Ureter (tissue), 1 donor: ENCODE measurements around the gene COA3. TPM values are rescaled to one million over a fixed set of nuclear protein-coding genes. Genes with fewer than 3 reads are reported as not detected.
A peak's percentile ranks its signal among the peaks of the same experiment; 100 is the strongest.
"Not testable (repeated sequence)": the region's sequence is repeated elsewhere in the genome, so short reads cannot be mapped to it uniquely, and the experiment has no call there.

Source experiments
- DNase-seq: peaks from one replicate; pipeline ENCODE4 v3.0.0-alpha.2; 2020; ENCODE audit warnings: low spot score
- total RNA-seq: library from RNA; stranded (reverse); gene quantifications from one replicate; pipeline ENCODE4 v1.2.4, GENCODE V29; 2023
- donor health status: DM: yes; HTN: yes; CAD: no.

Gene COA3
- total RNA-seq, 1 donor from 2014 or later, result 80.4 TPM

GRCh38 chr17:42782166-42783061, 16.1 kb downstream of the COA3 start:
- DNase-seq, result no peak

GRCh38 chr17:42781639-42782165, 16.8 kb downstream of the COA3 start:
- DNase-seq, result no peak

GRCh38 chr17:42780851-42781638, 17.5 kb downstream of the COA3 start:
- no peak for DNase-seq

GRCh38 chr17:42779936-42780850, 18.3 kb downstream of the COA3 start, which contains the start of gene WNK4:
WNK4 (plus strand) TSS chr17:42780610; CDS start chr17:42780699, 89 bp downstream.
- DNase-seq, result no peak

- no peak for DNase-seq
These were observed 19.1 kb downstream of the COA3 start for GRCh38 chr17:42779304-42779935.

GRCh38 chr17:42778570-42778969, 19.9 kb downstream of the COA3 start:
- no peak for DNase-seq

- DNase-seq, result no peak
These were observed 22.9 kb downstream of the COA3 start for GRCh38 chr17:42775534-42776098.

GRCh38 chr17:42774066-42774745, 24.3 kb downstream of the COA3 start:
- no peak for DNase-seq

GRCh38 chr17:42773290-42774035, 25.0 kb downstream of the COA3 start, which contains the start of gene VPS25:
VPS25 (plus strand) TSS chr17:42773449; CDS start chr17:42773476, 27 bp downstream.
- DNase-seq, result peak; percentile 81

- no peak for DNase-seq
These were observed 25.6 kb downstream of the COA3 start for GRCh38 chr17:42772945-42773289.

GRCh38 chr17:42769964-42770363, 28.5 kb downstream of the COA3 start:
- DNase-seq, result not testable (repeated sequence)

GRCh38 chr17:42768006-42768405, 30.5 kb downstream of the COA3 start:
- DNase-seq, result not testable (repeated sequence)

- no peak for DNase-seq
These were observed 31.0 kb downstream of the COA3 start for GRCh38 chr17:42767512-42767911.

GRCh38 chr17:42766124-42766523, 32.4 kb downstream of the COA3 start:
- no peak for DNase-seq

- DNase-seq, result no peak
These were observed 36.9 kb downstream of the COA3 start for GRCh38 chr17:42761638-42762037.

- DNase-seq, result no peak
These were observed 37.6 kb downstream of the COA3 start, which contains the start of gene RAMP2 for GRCh38 chr17:42760652-42761581. RAMP2 (plus strand) TSS chr17:42761227; CDS start chr17:42761262, 35 bp downstream.

- DNase-seq, result no peak
These were observed 38.4 kb downstream of the COA3 start for GRCh38 chr17:42759982-42760651.
